ENCODE measurements around the gene KRT80.

GRCh38 chr12:52200781-52201450, 9.1 kb upstream of the KRT80 start:
- TF ChIP-seq CTCF (optimal IDR thresholded peaks at IDR 0.05 in 1 of 3, IDR thresholded peaks at IDR 0.05 in 1 of 3, conservative IDR thresholded peaks at IDR 0.05 in 1 of 3; ENCODE audit: extremely low read depth in 1 of 3, insufficient read depth in 2 of 3, low read length in 3 of 3) (no peak), EZH2 (IDR thresholded peaks at IDR 0.05; ENCODE audit: low read length) (no peak)
